Lower lobe of right lung (tissue), 2 donors: ENCODE data around the gene SLC19A1. TPM values are rescaled to one million over a fixed set of nuclear protein-coding genes. Genes with fewer than 3 reads are reported as not detected.
A peak's percentile ranks its signal among the peaks of the same experiment; 100 is the strongest.

Experiments
- ATAC-seq, 2 donors: fragments of 200-7000 bp; cut with Tn5 transposase; one replicate each; pipeline ENCODE4 v1.9.1; 2020 to 2022; ENCODE audit warnings: mild to moderate bottlenecking in 2 of 2, moderate library complexity in 2 of 2
- DNase-seq: peaks from one replicate; pipeline ENCODE4 v3.0.0-alpha.2; 2020
- H3K27ac ChIP-seq: fragments of 200-600 bp; one replicate; pipeline ENCODE4 v1.8.0; 2022
- H3K27me3 ChIP-seq: fragments of 200-600 bp; one replicate; pipeline ENCODE4 v1.8.0; 2022; ENCODE audit warnings: low read depth
- H3K36me3 ChIP-seq: fragments of 200-600 bp; one replicate; pipeline ENCODE4 v1.8.0; 2022; ENCODE audit warnings: mild to moderate bottlenecking
- H3K4me1 ChIP-seq: fragments of 200-600 bp; one replicate; pipeline ENCODE4 v1.8.0; 2022
- H3K4me3 ChIP-seq: fragments of 200-600 bp; one replicate; pipeline ENCODE4 v1.8.0; 2022; ENCODE audit warnings: mild to moderate bottlenecking
- H3K9me3 ChIP-seq: fragments of 200-600 bp; one replicate; pipeline ENCODE4 v1.8.0; 2022
- intact Hi-C: fragments of 100-400 bp; cut with DNase I; formaldehyde crosslinking; loops from one replicate; pipeline ENCODE4 v1.11.0; 2022
- total RNA-seq: library from RNA; stranded (reverse); fragmentation: NEBNext Ultra II Directional; extraction: Animal tissue kit (Norgen Biotek cat#: 25700); gene quantifications from one replicate; pipeline ENCODE4 v1.2.1, GENCODE V29; 2021
- TF ChIP-seq, protein P1 (sequence below): fragments of 200-600 bp; IDR thresholded peaks from one replicate; pipeline ENCODE4 v1.8.0; 2022; ENCODE audit warnings: antibody characterized with exemption, mild to moderate bottlenecking
- donor health status: DM: no; HTN: yes; CAD: no; lungs with severe emphysema.

Gene SLC19A1
- total RNA-seq, 1 donor from 2014 or later: 50.7 TPM

DNA sequence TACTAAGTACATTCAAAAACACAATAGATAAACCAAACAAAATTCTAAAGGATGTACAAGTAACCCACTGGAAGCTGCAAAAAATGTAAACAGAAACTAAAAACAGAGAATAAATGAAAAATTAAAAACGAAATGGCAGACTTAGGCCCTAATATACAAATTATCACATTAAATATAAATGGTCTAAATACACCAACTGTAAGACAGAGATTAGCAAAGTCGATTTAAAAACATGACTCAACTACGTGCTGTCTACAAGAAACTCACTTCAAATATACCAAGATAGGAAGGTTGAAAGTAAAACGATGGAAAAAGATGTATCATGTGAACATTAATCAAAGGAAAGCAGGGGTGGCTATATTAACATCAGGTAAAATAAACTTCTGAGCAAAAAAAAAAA, 23.1 kb downstream of the SLC19A1 start:
- Histone ChIP-seq H3K36me3 (peaks cover 7% of the 10 kb centered on the region), H3K27me3 (no peaks in the 10 kb centered on the region), H3K27ac (no peak overlapping the region), H3K4me1 (peaks cover 3% of the 10 kb centered on the region), H3K4me3 (no peak overlapping the region), H3K9me3 (peaks cover 34% of the 10 kb centered on the region)
- ATAC-seq (no peak), DNase-seq (no peak)
- TF ChIP-seq, protein P1, sequence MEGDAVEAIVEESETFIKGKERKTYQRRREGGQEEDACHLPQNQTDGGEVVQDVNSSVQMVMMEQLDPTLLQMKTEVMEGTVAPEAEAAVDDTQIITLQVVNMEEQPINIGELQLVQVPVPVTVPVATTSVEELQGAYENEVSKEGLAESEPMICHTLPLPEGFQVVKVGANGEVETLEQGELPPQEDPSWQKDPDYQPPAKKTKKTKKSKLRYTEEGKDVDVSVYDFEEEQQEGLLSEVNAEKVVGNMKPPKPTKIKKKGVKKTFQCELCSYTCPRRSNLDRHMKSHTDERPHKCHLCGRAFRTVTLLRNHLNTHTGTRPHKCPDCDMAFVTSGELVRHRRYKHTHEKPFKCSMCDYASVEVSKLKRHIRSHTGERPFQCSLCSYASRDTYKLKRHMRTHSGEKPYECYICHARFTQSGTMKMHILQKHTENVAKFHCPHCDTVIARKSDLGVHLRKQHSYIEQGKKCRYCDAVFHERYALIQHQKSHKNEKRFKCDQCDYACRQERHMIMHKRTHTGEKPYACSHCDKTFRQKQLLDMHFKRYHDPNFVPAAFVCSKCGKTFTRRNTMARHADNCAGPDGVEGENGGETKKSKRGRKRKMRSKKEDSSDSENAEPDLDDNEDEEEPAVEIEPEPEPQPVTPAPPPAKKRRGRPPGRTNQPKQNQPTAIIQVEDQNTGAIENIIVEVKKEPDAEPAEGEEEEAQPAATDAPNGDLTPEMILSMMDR: no peak
- intact Hi-C loops: no loop called here

DNA sequence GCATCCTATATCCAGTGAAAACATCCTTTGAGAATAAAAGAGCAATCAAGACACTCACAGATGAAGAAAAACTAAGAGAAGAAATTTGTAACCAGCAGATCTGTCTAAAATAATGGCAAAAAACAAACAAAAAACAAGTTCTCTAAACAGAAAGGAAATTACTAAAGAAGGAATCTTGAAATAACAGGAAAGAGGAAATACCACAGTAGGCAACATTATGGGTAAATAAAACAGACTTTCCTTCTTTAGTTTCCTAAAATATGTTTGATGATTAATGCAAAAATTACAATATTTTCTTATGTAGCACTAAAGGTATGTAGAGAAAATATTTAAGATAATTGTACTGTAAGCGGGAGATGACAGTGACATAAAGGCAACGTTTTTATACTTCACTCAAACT, 23.5 kb downstream of the SLC19A1 start:
- TF ChIP-seq, protein P1: no peak
- intact Hi-C loops: no loop called here
- Histone ChIP-seq H3K4me3 (no peak overlapping the region), H3K4me1 (peaks cover 7% of the 10 kb centered on the region), H3K27me3 (no peaks in the 10 kb centered on the region), H3K36me3 (peaks cover 7% of the 10 kb centered on the region), H3K9me3 (peaks cover 34% of the 10 kb centered on the region), H3K27ac (no peak overlapping the region)
- no peak for ATAC-seq
- no peak for DNase-seq

DNA sequence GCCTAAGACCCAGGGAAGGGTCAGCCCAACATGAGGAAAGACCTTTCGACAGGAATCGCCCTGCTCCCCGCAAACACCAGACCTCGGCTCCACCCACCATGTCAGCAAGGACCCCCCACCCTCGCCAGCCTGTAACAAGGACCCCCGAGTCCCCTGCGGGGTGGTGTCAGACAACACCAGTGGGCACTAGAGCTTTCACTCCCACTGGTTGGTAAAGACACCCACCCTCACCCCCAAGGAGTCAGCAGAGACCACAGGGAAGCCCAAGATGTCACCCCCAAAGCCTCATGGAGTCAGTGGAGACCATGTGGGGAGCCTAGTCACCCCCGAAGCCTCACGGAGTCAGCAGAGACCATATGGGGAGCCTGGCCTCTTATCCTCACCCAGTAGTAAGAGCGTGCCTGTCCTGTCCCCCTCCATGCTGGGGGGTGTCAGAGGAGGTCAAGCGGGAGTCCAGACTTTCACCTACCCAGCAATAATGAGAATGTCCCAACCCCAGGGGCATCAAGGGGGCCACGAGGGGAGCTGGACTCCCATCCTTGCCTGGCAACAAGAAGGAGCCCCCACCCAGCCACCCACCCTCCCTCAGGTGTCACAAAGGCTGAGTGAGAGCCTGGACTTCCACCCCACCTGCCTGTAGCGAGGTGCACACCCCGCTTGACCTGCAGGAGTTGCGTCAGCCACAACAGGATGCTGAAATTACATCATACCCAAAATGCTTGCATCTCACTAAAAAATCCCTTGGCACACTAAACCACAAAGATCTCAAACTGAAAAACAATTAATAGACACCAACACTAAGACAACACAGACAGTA, 24.8 kb downstream of the SLC19A1 start:
- ATAC-seq: no peak
- intact Hi-C loops: no loop called here

DNA sequence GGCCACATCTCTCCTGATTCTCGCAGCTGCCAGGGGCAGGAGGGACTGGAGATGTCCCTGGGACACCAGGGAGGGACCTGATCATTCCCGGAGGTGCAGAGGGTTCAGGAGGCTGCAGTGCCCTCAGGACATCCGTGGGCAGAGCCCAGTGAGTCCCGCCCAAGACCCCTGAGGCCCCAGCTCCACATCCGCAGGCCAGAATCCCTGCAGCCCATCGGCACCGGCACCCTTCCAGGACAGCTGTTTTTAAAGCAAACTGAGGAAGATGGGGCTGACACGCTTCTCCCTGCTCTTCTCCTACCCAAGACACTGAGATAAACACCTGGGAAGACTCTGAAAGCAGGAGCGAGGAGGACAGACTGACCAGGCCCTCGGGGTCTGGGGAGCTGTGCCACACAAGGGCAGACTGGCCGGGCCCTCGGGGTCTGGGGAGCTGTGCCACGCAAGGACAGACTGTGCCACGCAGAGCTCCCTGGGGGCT, 25.5 kb downstream of the SLC19A1 start:
- peaks cover 34% of the 10 kb centered on the region for H3K9me3 ChIP-seq
- H3K4me1 ChIP-seq: peaks cover 10% of the 10 kb centered on the region
- ATAC-seq (no peak), DNase-seq (peak; percentile 27)
- TF ChIP-seq, protein P1: no peak
- no peak overlapping the region for H3K27ac ChIP-seq
- intact Hi-C loops: no loop called here
- H3K4me3 ChIP-seq: no peak overlapping the region
- H3K27me3 ChIP-seq: no peaks in the 10 kb centered on the region
- H3K36me3 ChIP-seq: peaks cover 21% of the 10 kb centered on the region

More for the DNA sequence above, 24.8 kb downstream of the SLC19A1 start:
- peaks cover 10% of the 10 kb centered on the region for H3K4me1 ChIP-seq
- peak overlapping the region; percentile 6 for H3K27ac ChIP-seq
- no peaks in the 10 kb centered on the region for H3K27me3 ChIP-seq
- peaks cover 14% of the 10 kb centered on the region for H3K36me3 ChIP-seq
- H3K4me3 ChIP-seq: no peak overlapping the region
- H3K9me3 ChIP-seq: peaks cover 34% of the 10 kb centered on the region
- DNase-seq: peak; percentile 64
- TF ChIP-seq, protein P1: no peak

DNA sequence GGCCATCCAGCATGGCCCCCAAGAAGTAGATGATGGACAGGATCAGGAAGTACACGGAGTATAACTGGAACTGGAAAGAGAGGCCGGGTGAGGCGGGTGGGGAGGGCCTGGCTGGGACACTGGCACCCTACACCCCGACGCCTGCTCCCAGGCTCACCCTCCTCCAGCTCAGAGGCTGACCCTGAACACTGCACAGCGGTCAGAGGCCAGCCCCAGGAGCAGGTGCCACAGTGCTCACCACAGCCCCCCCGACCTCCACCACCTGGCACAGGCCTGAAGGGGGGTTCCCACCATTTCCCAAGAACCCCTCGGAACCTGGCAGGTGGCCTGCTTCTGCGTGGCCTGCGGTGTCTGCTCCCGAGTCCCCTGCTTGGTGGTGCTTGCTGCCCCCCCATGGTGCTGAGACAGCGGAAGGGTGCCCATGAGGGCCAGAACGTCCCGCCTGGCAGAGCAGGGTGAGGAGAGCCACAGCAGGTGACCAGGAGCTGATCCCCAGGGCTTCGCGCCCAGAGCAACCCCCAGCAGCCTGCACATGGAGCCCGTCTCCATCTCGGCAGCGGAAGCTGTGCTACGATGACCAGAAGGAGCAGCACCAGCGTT, 26.1 kb downstream of the SLC19A1 start:
- H3K27ac ChIP-seq: no peak overlapping the region
- TF ChIP-seq, protein P1: no peak
- H3K27me3 ChIP-seq: no peaks in the 10 kb centered on the region
- peaks cover 31% of the 10 kb centered on the region for H3K9me3 ChIP-seq
- peak; percentile 35 for DNase-seq
- peaks cover 27% of the 10 kb centered on the region for H3K36me3 ChIP-seq
- H3K4me3 ChIP-seq: no peak overlapping the region
- ATAC-seq: no peak
- intact Hi-C loops: no loop called here
- peaks cover 10% of the 10 kb centered on the region for H3K4me1 ChIP-seq
